Activated CD4-positive, alpha-beta T cell treated with anti-CD3 and anti-CD28 coated beads for 4 hours (primary cell): Measurements from ENCODE around the gene AARS2.
"Not testable (repeated sequence)": the region's sequence is repeated elsewhere in the genome, so short reads cannot be mapped to it uniquely, and the experiment has no call there.

Source experiments
- DNase-seq, 2 donors: peaks; one replicate each; pipeline ENCODE4 v3.0.0-alpha.2; 2020

The AARS2 gene

GRCh38 chr6:44328203-44328602, 15.1 kb upstream of the AARS2 start:
- not testable (repeated sequence) for DNase-seq

- no peak for DNase-seq
Observed at GRCh38 chr6:44327760-44328159, 14.6 kb upstream of the AARS2 start.

GRCh38 chr6:44327096-44327495, 13.9 kb upstream of the AARS2 start:
- no peak for DNase-seq

GRCh38 chr6:44321210-44321609, 8.1 kb upstream of the AARS2 start:
- no peak for DNase-seq

GRCh38 chr6:44317136-44317631, 4.0 kb upstream of the AARS2 start:
- DNase-seq, result not testable (repeated sequence)

- DNase-seq, result no peak
Observed at GRCh38 chr6:44316481-44316880, 3.3 kb upstream of the AARS2 start.

GRCh38 chr6:44315951-44316350, 2.8 kb upstream of the AARS2 start:
- no peak for DNase-seq

- no peak for DNase-seq
Observed at GRCh38 chr6:44315516-44315915, 2.4 kb upstream of the AARS2 start.

GRCh38 chr6:44314657-44315056, 1.5 kb upstream of the AARS2 start:
- DNase-seq, result not testable (repeated sequence)

GRCh38 chr6:44311767-44312166, 1.4 kb downstream of the AARS2 start:
- DNase-seq, result no peak

GRCh38 chr6:44311304-44311703, 1.8 kb downstream of the AARS2 start:
- DNase-seq, result no peak

- DNase-seq, result no peak
Observed at GRCh38 chr6:44310241-44310640, 2.9 kb downstream of the AARS2 start.

GRCh38 chr6:44309631-44310030, 3.5 kb downstream of the AARS2 start:
- DNase-seq, result no peak

- DNase-seq, result no peak
Observed at GRCh38 chr6:44309092-44309491, 4.1 kb downstream of the AARS2 start.

GRCh38 chr6:44307217-44307616, 5.9 kb downstream of the AARS2 start:
- no peak for DNase-seq

GRCh38 chr6:44306710-44307109, 6.4 kb downstream of the AARS2 start:
- DNase-seq, result no peak

GRCh38 chr6:44305200-44305725, 7.9 kb downstream of the AARS2 start:
- DNase-seq, result no peak

- DNase-seq, result peak; percentile 40 to 42
Observed at GRCh38 chr6:44304282-44305199, 8.6 kb downstream of the AARS2 start.

- no peak for DNase-seq
Observed at GRCh38 chr6:44303842-44304241, 9.3 kb downstream of the AARS2 start.

- DNase-seq, result no peak
Observed at GRCh38 chr6:44302856-44303255, 10.3 kb downstream of the AARS2 start.

- no peak for DNase-seq
Observed at GRCh38 chr6:44301782-44302564, 11.2 kb downstream of the AARS2 start.

- no peak for DNase-seq
Observed at GRCh38 chr6:44301106-44301505, 12.0 kb downstream of the AARS2 start.

GRCh38 chr6:44300292-44300823, 12.8 kb downstream of the AARS2 start:
- no peak for DNase-seq
